H9 (cell line): Measurements from ENCODE around the gene ETHE1. TPM values are rescaled to one million over a fixed set of nuclear protein-coding genes. Genes with fewer than 3 reads are reported as not detected.

Experiments
- DNase-seq: peaks from one replicate; pipeline ENCODE4 v3.0.0-alpha.2; 2017
- H2AFZ ChIP-seq: one replicate; pipeline ENCODE4 v1.6.1; 2013; ENCODE audit warnings: mild to moderate bottlenecking, low read length, control low read depth, moderate library complexity
- H2AK5ac ChIP-seq: 2 replicates; pipeline ENCODE4 v1.6.1; 2013; ENCODE audit warnings: low read length, control low read depth, mixed read lengths; ENCODE audit not compliant: insufficient read length
- H2BK120ac ChIP-seq: one replicate; pipeline ENCODE4 v1.6.1; 2013; ENCODE audit warnings: low read depth, mild to moderate bottlenecking, low read length, control low read depth, inconsistent platforms; ENCODE audit not compliant: poor library complexity, severe bottlenecking
- H2BK12ac ChIP-seq: 2 replicates; pipeline ENCODE4 v1.6.1; 2013; ENCODE audit warnings: low read length, control low read depth, mixed read lengths, low read depth; ENCODE audit not compliant: insufficient read length
- H2BK15ac ChIP-seq: 2 replicates; pipeline ENCODE4 v1.6.1; 2013; ENCODE audit warnings: low read depth, low read length, control low read depth
- H2BK20ac ChIP-seq: one replicate; pipeline ENCODE4 v1.6.1; 2013; ENCODE audit warnings: low read depth, mild to moderate bottlenecking, low read length, control low read depth, inconsistent platforms; ENCODE audit not compliant: poor library complexity, severe bottlenecking
- H2BK5ac ChIP-seq: 2 replicates; pipeline ENCODE4 v1.6.1; 2013; ENCODE audit warnings: low read length, control low read depth, mixed read lengths; ENCODE audit not compliant: insufficient read length
- H3K14ac ChIP-seq: 2 replicates; pipeline ENCODE4 v1.6.1; 2013; ENCODE audit warnings: low read length, control low read depth; ENCODE audit not compliant: insufficient read depth
- H3K18ac ChIP-seq: 2 replicates; pipeline ENCODE4 v1.6.1; 2013; ENCODE audit warnings: low read depth, mild to moderate bottlenecking, mixed read lengths, low read length, control low read depth; ENCODE audit not compliant: insufficient read length
- H3K23ac ChIP-seq: 2 replicates; pipeline ENCODE4 v1.6.1; 2013; ENCODE audit warnings: low read length, control low read depth, mixed read lengths, low read depth; ENCODE audit not compliant: insufficient read length
- H3K23me2 ChIP-seq: 2 replicates; pipeline ENCODE4 v1.6.1; 2013; ENCODE audit warnings: low read depth, mild to moderate bottlenecking, mixed read lengths, low read length, control low read depth; ENCODE audit not compliant: insufficient read length, poor library complexity, severe bottlenecking
- H3K27ac ChIP-seq: 2 replicates; pipeline ENCODE4 v1.5.1; 2013; ENCODE audit warnings: low read length, control low read depth, mixed read lengths, low read depth; ENCODE audit not compliant: insufficient read length
- H3K27me3 ChIP-seq: 2 replicates; pipeline ENCODE4 v1.6.1; 2013; ENCODE audit warnings: low read length, control low read depth, inconsistent platforms; ENCODE audit not compliant: insufficient read depth
- H3K4ac ChIP-seq: 2 replicates; pipeline ENCODE4 v1.6.1; 2013; ENCODE audit warnings: low read depth, mild to moderate bottlenecking, control low read depth, inconsistent platforms, low read length, moderate library complexity
- H3K4me1 ChIP-seq: 2 replicates; pipeline ENCODE4 v1.6.1; 2013; ENCODE audit warnings: low read length, control low read depth, inconsistent platforms; ENCODE audit not compliant: insufficient read depth
- H3K4me2 ChIP-seq: 2 replicates; pipeline ENCODE4 v1.6.1; 2013; ENCODE audit warnings: low read length, control low read depth, mixed read lengths; ENCODE audit not compliant: insufficient read length, insufficient read depth
- H3K56ac ChIP-seq: 2 replicates; pipeline ENCODE4 v1.6.1; 2013; ENCODE audit warnings: low read depth, mild to moderate bottlenecking, mixed read lengths, low read length, control low read depth; ENCODE audit not compliant: insufficient read length
- H3K79me1 ChIP-seq: 2 replicates; pipeline ENCODE4 v1.6.1; 2013; ENCODE audit warnings: low read depth, mild to moderate bottlenecking, moderate library complexity, low read length, control low read depth, inconsistent platforms; ENCODE audit not compliant: insufficient read depth, poor library complexity, severe bottlenecking
- H3K79me2 ChIP-seq: 2 replicates; pipeline ENCODE4 v1.6.1; 2013; ENCODE audit warnings: low read length, control low read depth, inconsistent platforms; ENCODE audit not compliant: insufficient read depth
- H3K9ac ChIP-seq: 2 replicates; pipeline ENCODE4 v1.6.1; 2013; ENCODE audit warnings: low read length, control low read depth, mixed read lengths; ENCODE audit not compliant: insufficient read length; ENCODE audit errors: extremely low read depth
- H3K9me3 ChIP-seq: one replicate; pipeline ENCODE4 v1.6.1; 2013; ENCODE audit warnings: low read depth, low read length, inconsistent platforms; ENCODE audit not compliant: control insufficient read depth
- H3T11ph ChIP-seq: one replicate; pipeline ENCODE4 v1.6.1; 2013; ENCODE audit warnings: mild to moderate bottlenecking, low read length, control low read depth, inconsistent platforms
- H4K20me1 ChIP-seq: one replicate; pipeline ENCODE4 v1.6.1; 2013; ENCODE audit not compliant: control insufficient read depth, insufficient read length, insufficient read depth
- H4K5ac ChIP-seq: 2 replicates; pipeline ENCODE4 v1.6.1; 2013; ENCODE audit warnings: low read depth, mild to moderate bottlenecking, mixed read lengths, low read length, control low read depth; ENCODE audit not compliant: insufficient read length
- H4K8ac ChIP-seq: replicated peaks from 2 replicates; pipeline ENCODE4 v1.6.1; 2013; ENCODE audit warnings: low read length, control low read depth, mixed read lengths, low read depth; ENCODE audit not compliant: insufficient read length
- H4K91ac ChIP-seq: 2 replicates; pipeline ENCODE4 v1.6.1; 2013; ENCODE audit warnings: low read depth, mild to moderate bottlenecking, moderate library complexity, mixed read lengths, low read length, control low read depth; ENCODE audit not compliant: insufficient read length
- H3K27ac Mint-ChIP-seq, 3 experiments: 2 replicates in 2 of 3; 3 replicates in 1 of 3; pipeline ENCODE4 v1.8.0; 2020 to 2021; ENCODE audit warnings: mixed read lengths in 3 of 3, mild to moderate bottlenecking in 1 of 3, moderate library complexity in 1 of 3
- H3K27me3 Mint-ChIP-seq: 2 replicates; pipeline ENCODE4 v1.8.0; 2021; ENCODE audit warnings: low read depth, mild to moderate bottlenecking, moderate library complexity, mixed read lengths
- H3K36me3 Mint-ChIP-seq, 3 experiments: 2 replicates in 2 of 3; 3 replicates in 1 of 3; pipeline ENCODE4 v1.8.0; 2020 to 2021; ENCODE audit warnings: low read depth in 3 of 3, mixed read lengths in 3 of 3; ENCODE audit not compliant: insufficient read depth in 1 of 3
- H3K4me1 Mint-ChIP-seq, 2 experiments: 2 replicates each; pipeline ENCODE4 v1.8.0; 2020; ENCODE audit warnings: mixed read lengths in 2 of 2
- H3K4me3 Mint-ChIP-seq, 2 experiments: 2 replicates in 1 of 2; 3 replicates in 1 of 2; pipeline ENCODE4 v1.8.0; 2020 to 2021; ENCODE audit warnings: mild to moderate bottlenecking in 2 of 2, mixed read lengths in 2 of 2, moderate library complexity in 1 of 2
- H3K9me3 Mint-ChIP-seq, 2 experiments: 2 replicates in 1 of 2; 3 replicates in 1 of 2; pipeline ENCODE4 v1.8.0; 2020; ENCODE audit warnings: mild to moderate bottlenecking in 2 of 2, mixed read lengths in 2 of 2, moderate library complexity in 1 of 2
- CTCF ChIP-seq: fragments of 200-600 bp; sonication (generic); conservative IDR thresholded peaks from 3 replicates; pipeline ENCODE4 v1.8.0; 2021; ENCODE audit warnings: antibody characterized with exemption, mild to moderate bottlenecking
- WGBS: extraction: QIAGEN DNeasy Blood & Tissue Kit; methylation state at CpG from one replicate; pipeline ENCODE4 v1.1.7; 2013; ENCODE audit warnings: missing lambda C conversion rate, low lambda C conversion rate, mixed read lengths; ENCODE audit not compliant: insufficient read length; ENCODE audit errors: extremely low coverage; 5-methylcytosine and 5-hydroxymethylcytosine counted together
- total RNA-seq: library from RNA; stranded (reverse); gene quantifications from 2 replicates; pipeline ENCODE4 v1.2.1, GENCODE V29; 2021

ETHE1 gene
- total RNA-seq, 1 experiment from 2014 or later, result 18.8 TPM

- Histone ChIP-seq H3K79me1 (no peaks in the 10 kb centered on the region), H3K4me2 (no peak overlapping the region), H3K4ac (no peak overlapping the region), H4K8ac (no peak overlapping the region), H4K5ac (no peak overlapping the region), H2BK120ac (no peak overlapping the region), H2BK5ac (no peak overlapping the region), H2BK20ac (no peak overlapping the region), H2AFZ (no peak overlapping the region), H3K18ac (no peak overlapping the region), H3K56ac (no peak overlapping the region), H4K91ac (no peak overlapping the region), H3K4me1 (no peaks in the 10 kb centered on the region), H3K27ac (no peak overlapping the region), H3T11ph (no peak overlapping the region), H2BK12ac (no peak overlapping the region), H3K9me3 (no peaks in the 10 kb centered on the region), H2AK5ac (no peak overlapping the region), H3K79me2 (no peaks in the 10 kb centered on the region), H3K27me3 (no peaks in the 10 kb centered on the region), H2BK15ac (no peak overlapping the region), H4K20me1 (no peaks in the 10 kb centered on the region), H3K9ac (no peak overlapping the region), H3K23ac (no peak overlapping the region), H3K23me2 (no peaks in the 10 kb centered on the region), H3K14ac (no peak overlapping the region)
- no CpG with 5 or more reads among the region's 8 CpGs for WGBS
- Mint-ChIP-seq H3K27me3 (no peaks in the 10 kb centered on the region), H3K4me3 (no peak overlapping the region), H3K36me3 (peaks cover 2 to 14% (median 10%) of the 10 kb centered on the region in 3 experiments; a peak in 6 of 7 replicates), H3K27ac (no peak overlapping the region), H3K4me1 (peaks cover 2 to 6% of the 10 kb centered on the region in 2 experiments; a peak in 2 of 4 replicates), H3K9me3 (no peaks in the 10 kb centered on the region)
- no peak for TF ChIP-seq CTCF
- DNase-seq, result no peak
These were observed 31.9 kb downstream of the ETHE1 start for GRCh38 chr19:43495082-43495481.
